Mesendoderm (in vitro differentiated cells): ENCODE measurements around the gene SLC25A13.

Source experiments
- DNase-seq: peaks from one replicate; pipeline ENCODE4 v3.0.0; 2013
- H2AK5ac ChIP-seq: 2 replicates; pipeline ENCODE4 v1.6.1; 2013; ENCODE audit warnings: low read length, inconsistent platforms
- H2BK120ac ChIP-seq: 2 replicates; pipeline ENCODE4 v1.6.1; 2013; ENCODE audit warnings: low read depth, mild to moderate bottlenecking, low read length, moderate library complexity, mixed read lengths
- H2BK15ac ChIP-seq: replicated peaks from 2 replicates; pipeline ENCODE4 v1.6.1; 2013; ENCODE audit warnings: low read depth, mild to moderate bottlenecking, moderate library complexity
- H2BK5ac ChIP-seq: 2 replicates; pipeline ENCODE4 v1.6.1; 2013; ENCODE audit warnings: low read length, inconsistent platforms
- H3K18ac ChIP-seq: 2 replicates; pipeline ENCODE4 v1.6.1; 2013; ENCODE audit warnings: mild to moderate bottlenecking, low read length, mixed read lengths
- H3K23ac ChIP-seq: one replicate; pipeline ENCODE4 v1.6.1; 2013; ENCODE audit warnings: low read length
- H3K27ac ChIP-seq: 2 replicates; pipeline ENCODE4 v1.5.1; 2013; ENCODE audit warnings: low read depth, mild to moderate bottlenecking, inconsistent platforms, low read length, moderate library complexity
- H3K27me3 ChIP-seq: 2 replicates; pipeline ENCODE4 v1.6.1; 2013; ENCODE audit warnings: low read length, control low read depth, mild to moderate bottlenecking, inconsistent platforms; ENCODE audit not compliant: insufficient read depth, poor library complexity
- H3K36me3 ChIP-seq: 2 replicates; pipeline ENCODE4 v1.6.1; 2013; ENCODE audit warnings: low read length, inconsistent platforms; ENCODE audit not compliant: control insufficient read depth, insufficient read depth
- H3K4ac ChIP-seq: one replicate; pipeline ENCODE4 v1.6.1; 2013; ENCODE audit warnings: low read depth, mild to moderate bottlenecking, low read length, moderate library complexity
- H3K4me1 ChIP-seq: 2 replicates; pipeline ENCODE4 v1.6.1; 2013; ENCODE audit warnings: low read depth, low read length, inconsistent platforms; ENCODE audit not compliant: control insufficient read depth
- H3K4me2 ChIP-seq: 2 replicates; pipeline ENCODE4 v1.6.1; 2013; ENCODE audit warnings: low read length
- H3K4me3 ChIP-seq: 2 replicates; pipeline ENCODE4 v1.5.1; 2013; ENCODE audit warnings: mild to moderate bottlenecking, low read length
- H3K56ac ChIP-seq: one replicate; pipeline ENCODE4 v1.6.1; 2013; ENCODE audit warnings: low read length
- H3K79me1 ChIP-seq: 2 replicates; pipeline ENCODE4 v1.6.1; 2013; ENCODE audit warnings: low read length, inconsistent platforms
- H3K79me2 ChIP-seq: 2 replicates; pipeline ENCODE4 v1.6.1; 2013; ENCODE audit warnings: mild to moderate bottlenecking, low read length; ENCODE audit not compliant: control insufficient read depth, insufficient read depth
- H3K9ac ChIP-seq: 2 replicates; pipeline ENCODE4 v1.6.1; 2013; ENCODE audit warnings: low read length, inconsistent platforms
- H4K5ac ChIP-seq: one replicate; pipeline ENCODE4 v1.6.1; 2013; ENCODE audit warnings: low read length
- H4K8ac ChIP-seq: one replicate; pipeline ENCODE4 v1.6.1; 2013; ENCODE audit warnings: low read depth, mild to moderate bottlenecking, control low read depth, low read length, moderate library complexity
- WGBS: extraction: QIAGEN DNeasy Blood & Tissue Kit; methylation state at CpG from one replicate; pipeline ENCODE4 v1.1.7; 2013; ENCODE audit warnings: low lambda C conversion rate, missing lambda C conversion rate; ENCODE audit not compliant: insufficient coverage; ENCODE audit errors: extremely low coverage; 5-methylcytosine and 5-hydroxymethylcytosine counted together

SLC25A13 gene

DNA sequence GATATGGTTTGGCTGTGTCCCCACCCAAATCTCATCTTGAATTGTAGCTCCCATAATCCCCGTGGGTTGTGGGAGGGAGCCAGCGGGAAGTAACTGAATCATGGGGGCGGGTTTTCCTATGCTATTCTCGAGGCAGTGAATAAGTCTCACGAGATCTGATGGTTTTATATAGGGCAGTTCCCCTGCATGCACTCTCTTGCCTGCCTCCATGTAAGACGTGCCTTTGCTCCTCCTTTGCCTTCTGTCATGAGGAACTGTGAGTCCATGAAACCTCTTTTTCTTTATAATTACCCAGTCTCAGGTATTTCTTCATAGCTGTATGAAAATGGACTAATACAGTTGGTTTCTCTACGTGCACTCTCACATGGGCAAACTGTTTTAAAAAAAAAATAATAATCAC is 207.7 kb downstream of the SLC25A13 start:
- H3K23ac ChIP-seq = no peak overlapping the region
- no peak overlapping the region for H3K56ac ChIP-seq
- no peak overlapping the region for H3K4me3 ChIP-seq
- H3K4ac ChIP-seq = no peak overlapping the region
- H3K79me2 ChIP-seq = no peaks in the 10 kb centered on the region
- no peak overlapping the region for H2AK5ac ChIP-seq
- no peak overlapping the region for H4K5ac ChIP-seq
- H3K9ac ChIP-seq = no peak overlapping the region
- no peak for DNase-seq
- no peak overlapping the region for H4K8ac ChIP-seq
- H3K27me3 ChIP-seq = no peaks in the 10 kb centered on the region
- H2BK120ac ChIP-seq = no peak overlapping the region
- WGBS = no CpG with 5 or more reads among the region's 7 CpGs
- no peak overlapping the region for H2BK5ac ChIP-seq
- H3K79me1 ChIP-seq = no peaks in the 10 kb centered on the region
- H3K4me1 ChIP-seq = peaks cover 2% of the 10 kb centered on the region
- no peaks in the 10 kb centered on the region for H3K36me3 ChIP-seq
- H3K27ac ChIP-seq = no peak overlapping the region
- H2BK15ac ChIP-seq = no peak overlapping the region
- H3K4me2 ChIP-seq = no peak overlapping the region
- H3K18ac ChIP-seq = no peak overlapping the region

- no peak overlapping the region for H3K27ac ChIP-seq
- H3K4me2 ChIP-seq = no peak overlapping the region
- H3K27me3 ChIP-seq = no peaks in the 10 kb centered on the region
- H2BK5ac ChIP-seq = no peak overlapping the region
- H2AK5ac ChIP-seq = no peak overlapping the region
- H3K4me1 ChIP-seq = no peaks in the 10 kb centered on the region
- no peak for DNase-seq
- no peak overlapping the region for H3K18ac ChIP-seq
- no peak overlapping the region for H2BK120ac ChIP-seq
- no peak overlapping the region for H3K4ac ChIP-seq
- H4K5ac ChIP-seq = no peak overlapping the region
- no peak overlapping the region for H2BK15ac ChIP-seq
- H3K23ac ChIP-seq = no peak overlapping the region
- H3K79me1 ChIP-seq = no peaks in the 10 kb centered on the region
- no peaks in the 10 kb centered on the region for H3K36me3 ChIP-seq
- no peaks in the 10 kb centered on the region for H3K79me2 ChIP-seq
- no peak overlapping the region for H3K9ac ChIP-seq
- no peak overlapping the region for H3K4me3 ChIP-seq
- H3K56ac ChIP-seq = no peak overlapping the region
- no peak overlapping the region for H4K8ac ChIP-seq
Observed at GRCh38 chr7:96111405-96111804, 210.5 kb downstream of the SLC25A13 start.

- Histone ChIP-seq H3K4me2 (no peak overlapping the region), H2BK15ac (no peak overlapping the region), H3K4me3 (no peak overlapping the region), H3K18ac (no peak overlapping the region), H3K4ac (no peak overlapping the region), H3K27me3 (no peaks in the 10 kb centered on the region), H3K79me2 (no peaks in the 10 kb centered on the region), H4K5ac (no peak overlapping the region), H2BK5ac (no peak overlapping the region), H3K36me3 (no peaks in the 10 kb centered on the region), H4K8ac (no peak overlapping the region), H3K9ac (no peak overlapping the region), H3K23ac (no peak overlapping the region), H3K27ac (no peak overlapping the region), H2AK5ac (no peak overlapping the region), H3K79me1 (no peaks in the 10 kb centered on the region), H2BK120ac (no peak overlapping the region), H3K56ac (no peak overlapping the region), H3K4me1 (no peaks in the 10 kb centered on the region)
- no peak for DNase-seq
Observed at GRCh38 chr7:96104984-96105383, 216.9 kb downstream of the SLC25A13 start.

DNA sequence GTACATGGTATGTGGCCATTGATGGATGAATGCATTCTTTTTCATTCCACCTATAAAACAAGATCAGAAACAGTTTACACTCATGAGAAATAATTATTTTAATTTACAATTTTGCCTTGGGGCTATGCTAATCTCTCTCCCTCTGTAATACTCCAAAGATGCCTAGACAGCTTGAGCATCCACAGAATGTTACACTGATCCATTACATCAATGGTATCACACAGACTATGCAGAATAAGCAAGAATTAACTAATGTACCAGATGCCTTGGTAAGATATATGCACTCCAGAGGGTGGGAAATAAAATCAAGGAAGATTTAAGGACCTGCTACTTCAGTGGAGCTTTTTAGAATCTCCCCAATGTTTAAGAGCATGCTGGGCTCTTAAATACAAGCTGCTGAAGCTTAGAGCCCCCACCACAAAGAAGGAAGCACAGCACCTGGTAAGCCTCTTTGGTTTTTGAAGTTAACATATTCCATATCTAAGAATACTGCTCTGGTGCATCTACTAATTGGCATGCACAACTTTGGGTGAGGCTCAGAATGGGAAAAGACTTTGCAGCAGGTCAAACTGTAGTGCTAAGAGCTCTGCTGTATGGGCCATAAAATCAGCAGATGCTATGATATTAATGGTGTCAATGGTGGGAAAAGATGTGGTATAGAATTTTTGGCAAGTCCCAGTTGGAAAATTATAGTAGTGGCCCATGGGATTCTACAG is 219.6 kb downstream of the SLC25A13 start:
- Histone ChIP-seq H3K27ac (no peak overlapping the region), H3K4me2 (no peak overlapping the region), H3K79me2 (no peaks in the 10 kb centered on the region), H3K27me3 (no peaks in the 10 kb centered on the region), H3K4me3 (no peak overlapping the region), H4K5ac (no peak overlapping the region), H3K4ac (no peak overlapping the region), H2AK5ac (no peak overlapping the region), H3K9ac (no peak overlapping the region), H3K18ac (no peak overlapping the region), H3K79me1 (no peaks in the 10 kb centered on the region), H3K56ac (no peak overlapping the region), H3K4me1 (no peaks in the 10 kb centered on the region), H3K23ac (no peak overlapping the region), H2BK120ac (no peak overlapping the region), H2BK15ac (no peak overlapping the region), H3K36me3 (no peaks in the 10 kb centered on the region), H2BK5ac (no peak overlapping the region), H4K8ac (no peak overlapping the region)
- no peak for DNase-seq

DNA sequence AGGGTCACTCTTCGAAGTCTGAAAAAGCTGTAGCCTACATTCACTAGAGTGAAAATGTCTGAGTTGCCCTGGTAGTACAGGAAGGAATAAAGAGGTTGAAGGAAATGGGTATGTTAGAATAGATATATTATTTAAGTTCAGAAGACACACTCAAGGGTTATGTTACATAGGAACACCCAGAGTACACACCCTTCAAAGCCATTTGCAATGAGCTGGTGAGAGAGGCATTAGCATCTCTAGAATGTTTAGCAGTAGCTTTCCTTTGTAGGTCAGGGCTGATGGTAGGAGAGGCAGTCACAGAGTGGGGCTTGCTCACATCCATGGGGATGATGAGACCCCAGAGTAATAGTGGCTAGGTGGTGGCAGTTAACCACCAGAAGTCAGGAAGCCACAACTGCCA is 221.2 kb downstream of the SLC25A13 start:
- no peak overlapping the region for H3K56ac ChIP-seq
- H3K79me1 ChIP-seq = no peaks in the 10 kb centered on the region
- H3K9ac ChIP-seq = no peak overlapping the region
- no peak overlapping the region for H3K4me3 ChIP-seq
- H2BK120ac ChIP-seq = no peak overlapping the region
- H3K4me2 ChIP-seq = no peak overlapping the region
- H4K5ac ChIP-seq = no peak overlapping the region
- DNase-seq = no peak
- no peak overlapping the region for H2BK15ac ChIP-seq
- H3K4ac ChIP-seq = no peak overlapping the region
- no peak overlapping the region for H2BK5ac ChIP-seq
- H3K18ac ChIP-seq = no peak overlapping the region
- no peak overlapping the region for H3K23ac ChIP-seq
- H4K8ac ChIP-seq = no peak overlapping the region
- H3K79me2 ChIP-seq = no peaks in the 10 kb centered on the region
- H3K27me3 ChIP-seq = no peaks in the 10 kb centered on the region
- no peak overlapping the region for H3K27ac ChIP-seq
- H3K4me1 ChIP-seq = no peaks in the 10 kb centered on the region
- H3K36me3 ChIP-seq = no peaks in the 10 kb centered on the region
- WGBS = no CpG with 5 or more reads among the region's 1 CpG
- no peak overlapping the region for H2AK5ac ChIP-seq

DNA sequence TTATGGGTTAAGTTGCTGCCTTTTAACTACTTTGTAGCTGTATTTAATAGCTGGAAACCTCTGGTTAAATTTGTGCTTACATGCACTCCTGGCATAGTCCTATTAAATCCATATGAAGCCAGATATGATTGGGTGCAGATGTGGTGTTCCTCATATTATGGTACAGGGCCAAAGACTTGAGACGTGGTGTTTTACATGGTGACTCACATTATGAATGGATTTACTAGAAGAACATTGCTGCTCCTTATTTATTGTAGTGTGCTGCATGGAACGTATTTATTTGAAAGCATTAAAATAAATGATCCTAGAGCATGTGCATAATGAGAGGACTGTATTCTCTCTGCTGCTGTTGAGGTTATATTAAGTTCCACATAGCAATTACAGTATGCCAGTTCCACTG is 224.1 kb downstream of the SLC25A13 start:
- Histone ChIP-seq H3K27me3 (no peaks in the 10 kb centered on the region), H3K23ac (no peak overlapping the region), H3K36me3 (no peaks in the 10 kb centered on the region), H2BK120ac (no peak overlapping the region), H3K4me1 (no peaks in the 10 kb centered on the region), H3K79me1 (no peaks in the 10 kb centered on the region), H3K56ac (no peak overlapping the region), H3K4me3 (no peak overlapping the region), H3K27ac (no peak overlapping the region), H3K9ac (no peak overlapping the region), H3K4ac (no peak overlapping the region), H4K5ac (no peak overlapping the region), H2BK5ac (no peak overlapping the region), H4K8ac (no peak overlapping the region), H2AK5ac (no peak overlapping the region), H3K4me2 (no peak overlapping the region), H2BK15ac (no peak overlapping the region), H3K18ac (no peak overlapping the region), H3K79me2 (no peaks in the 10 kb centered on the region)
- no peak for DNase-seq
- WGBS = no CpG with 5 or more reads among the region's 2 CpGs
